SH-SY5Y (cell line): ENCODE measurements around the gene SAT2.

Experiments used
- GATA2 ChIP-seq: IDR thresholded peaks from 2 replicates; pipeline ENCODE4 v1.6.1; 2011; ENCODE audit warnings: mild to moderate bottlenecking, low read depth, low read length
- GATA3 ChIP-seq: IDR thresholded peaks from 2 replicates; pipeline ENCODE4 v1.6.1; 2011; ENCODE audit warnings: low read depth, mild to moderate bottlenecking, low read length, moderate library complexity

- TF ChIP-seq GATA3 (no peak), GATA2 (no peak)
These were observed 47.3 kb upstream of the SAT2 start for GRCh38 chr17:7674934-7675333.
